GM21723 (cell line): ENCODE data around the gene PTPRK.

Experiments used
- ATAC-seq: cut with Tn5 transposase; IDR thresholded peaks from one replicate; pipeline ENCODE4 v1.9.1; 2021; ENCODE audit warnings: mild to moderate bottlenecking, moderate library complexity; ENCODE audit not compliant: unreplicated experiment

Gene PTPRK

GRCh38 chr6:128352366-128352765 lies 168.0 kb downstream of the PTPRK start:
- no peak for ATAC-seq

- ATAC-seq: no peak
Measured at GRCh38 chr6:128351255-128351514, 169.2 kb downstream of the PTPRK start.

GRCh38 chr6:128350416-128351254 lies 169.8 kb downstream of the PTPRK start:
- no peak for ATAC-seq

- no peak for ATAC-seq
Measured at GRCh38 chr6:128347123-128347522, 173.3 kb downstream of the PTPRK start.

- no peak for ATAC-seq
Measured at GRCh38 chr6:128346569-128346968, 173.8 kb downstream of the PTPRK start.

- ATAC-seq: no peak
Measured at GRCh38 chr6:128345278-128345677, 175.1 kb downstream of the PTPRK start.

- ATAC-seq: no peak
Measured at GRCh38 chr6:128343706-128344105, 176.7 kb downstream of the PTPRK start.

- ATAC-seq: no peak
Measured at GRCh38 chr6:128339635-128340450, 180.6 kb downstream of the PTPRK start.

- ATAC-seq: no peak
Measured at GRCh38 chr6:128337619-128338018, 182.8 kb downstream of the PTPRK start.

GRCh38 chr6:128336436-128337095 lies 183.8 kb downstream of the PTPRK start:
- no peak for ATAC-seq

GRCh38 chr6:128335963-128336362 lies 184.4 kb downstream of the PTPRK start:
- ATAC-seq: no peak

GRCh38 chr6:128333581-128334223 lies 186.7 kb downstream of the PTPRK start:
- no peak for ATAC-seq

- peak; percentile 94 for ATAC-seq
Measured at GRCh38 chr6:128327890-128328289, 192.5 kb downstream of the PTPRK start.

GRCh38 chr6:128323011-128323410 lies 197.4 kb downstream of the PTPRK start:
- ATAC-seq: no peak

- ATAC-seq: no peak
Measured at GRCh38 chr6:128319946-128320345, 200.5 kb downstream of the PTPRK start.

- ATAC-seq: no peak
Measured at GRCh38 chr6:128319157-128319556, 201.2 kb downstream of the PTPRK start.

- no peak for ATAC-seq
Measured at GRCh38 chr6:128316258-128316929, 204.0 kb downstream of the PTPRK start.

- ATAC-seq: no peak
Measured at GRCh38 chr6:128314190-128314589, 206.2 kb downstream of the PTPRK start.

- no peak for ATAC-seq
Measured at GRCh38 chr6:128311944-128312570, 208.3 kb downstream of the PTPRK start.

GRCh38 chr6:128310451-128310850 lies 209.9 kb downstream of the PTPRK start:
- ATAC-seq: no peak
